ENCODE results near the gene NTM. TPM values are rescaled to one million over a fixed set of nuclear protein-coding genes. Genes with fewer than 3 reads are reported as not detected.

NTM gene
- total and polyA plus RNA-seq, 2 of the 8 experiments (the other 6 are each of a cell fraction or from before 2014, with no cell fraction given) = 13.4 to 20.0 TPM

DNA sequence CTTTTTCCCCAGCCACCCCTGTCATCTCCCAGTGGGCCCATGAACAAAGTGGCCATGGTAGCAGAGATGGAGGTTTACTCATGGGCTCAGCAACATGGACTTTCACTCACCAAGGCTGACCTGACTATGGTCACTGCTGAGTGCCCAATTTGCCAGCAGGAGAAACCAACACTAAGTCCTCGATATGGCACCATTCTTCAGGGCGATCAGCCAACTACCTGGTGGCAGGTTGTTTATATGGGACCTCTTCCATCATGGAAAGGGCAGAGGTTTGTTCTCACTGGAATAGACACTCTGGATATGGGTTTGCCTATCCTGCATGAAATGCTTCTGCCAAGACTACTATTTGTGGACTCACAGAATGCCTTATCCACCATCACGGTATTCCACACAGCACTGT is 1009.1 kb downstream of the NTM start (continued):
- no peak for TF ChIP-seq CREB1 (IDR thresholded peaks at IDR 0.05)

Small RNAs within 50 kb of the gene (small RNA-seq; reads per million reads assigned to genes)
- not detected for gene RNU6ATAC12P (ENCODE audit: insufficient read depth)
